DOHH2 (cell line): ENCODE measurements around the gene ENPEP.

ENCODE experiments used
- H3F3A ChIP-seq: fragments of 200-600 bp; sonication (generic), shearing (Covaris generic); 2 replicates; pipeline ENCODE4 v1.6.0; 2016; ENCODE audit warnings: antibody characterized with exemption, mild to moderate bottlenecking; ENCODE audit not compliant: control insufficient read depth, insufficient read depth
- H3K27ac ChIP-seq: fragments of 200-600 bp; sonication (generic); 2 replicates; pipeline ENCODE4 v1.5.1; 2014; ENCODE audit warnings: low read depth, mild to moderate bottlenecking, low read length, moderate library complexity
- H3K27me3 ChIP-seq: fragments of 200-600 bp; sonication (generic); 2 replicates; pipeline ENCODE4 v1.6.1; 2014; ENCODE audit warnings: mild to moderate bottlenecking, low read length, mixed read lengths; ENCODE audit not compliant: control insufficient read depth
- H3K36me3 ChIP-seq: fragments of 200-600 bp; sonication (generic); 2 replicates; pipeline ENCODE4 v1.6.1; 2014; ENCODE audit warnings: mild to moderate bottlenecking, low read length, moderate library complexity, mixed read lengths; ENCODE audit not compliant: control insufficient read depth
- H3K4me1 ChIP-seq: fragments of 200-600 bp; sonication (generic); 2 replicates; pipeline ENCODE4 v1.6.1; 2014; ENCODE audit warnings: mild to moderate bottlenecking, low read length, mixed read lengths; ENCODE audit not compliant: control insufficient read depth
- H3K4me2 ChIP-seq: fragments of 200-600 bp; sonication (generic); 2 replicates; pipeline ENCODE4 v1.6.0; 2014; ENCODE audit warnings: mild to moderate bottlenecking, low read length, moderate library complexity
- H3K4me3 ChIP-seq: fragments of 200-600 bp; sonication (generic); 2 replicates; pipeline ENCODE4 v1.5.1; 2014; ENCODE audit warnings: mild to moderate bottlenecking, low read length, mixed read lengths
- H3K79me2 ChIP-seq: fragments of 200-600 bp; sonication (generic); 2 replicates; pipeline ENCODE4 v1.6.1; 2014; ENCODE audit warnings: mild to moderate bottlenecking, low read length, mixed read lengths; ENCODE audit not compliant: control insufficient read depth
- H3K9me2 ChIP-seq: fragments of 200-600 bp; sonication (generic); replicated peaks from 2 replicates; pipeline ENCODE4 v1.6.1; 2014; ENCODE audit warnings: mild to moderate bottlenecking, low read length, mixed read lengths; ENCODE audit not compliant: control insufficient read depth
- H3K9me3 ChIP-seq: fragments of 200-600 bp; sonication (generic); 2 replicates; pipeline ENCODE4 v1.6.1; 2014; ENCODE audit warnings: antibody characterized with exemption, low read length, mixed read lengths; ENCODE audit not compliant: control insufficient read depth, insufficient read depth
- H4K20me1 ChIP-seq: fragments of 200-600 bp; sonication (generic); 2 replicates; pipeline ENCODE4 v1.6.0; 2014; ENCODE audit warnings: low read depth, mild to moderate bottlenecking, antibody characterized with exemption, low read length, moderate library complexity; ENCODE audit not compliant: control insufficient read depth, insufficient read depth
- EZH2phosphoT487 ChIP-seq: fragments of 200-600 bp; sonication (generic); IDR thresholded peaks from 2 replicates; pipeline ENCODE4 v1.6.1; 2017; ENCODE audit warnings: borderline replicate concordance, mild to moderate bottlenecking, antibody characterized with exemption, low read length, moderate library complexity, mixed read lengths
- TF ChIP-seq, protein P1 (sequence below): fragments of 200-600 bp; sonication (generic); IDR thresholded peaks from one replicate; pipeline ENCODE4 v1.5.1; 2014; ENCODE audit warnings: antibody characterized with exemption, mild to moderate bottlenecking, low read depth, low read length; ENCODE audit not compliant: poor library complexity, severe bottlenecking

The ENPEP gene

DNA sequence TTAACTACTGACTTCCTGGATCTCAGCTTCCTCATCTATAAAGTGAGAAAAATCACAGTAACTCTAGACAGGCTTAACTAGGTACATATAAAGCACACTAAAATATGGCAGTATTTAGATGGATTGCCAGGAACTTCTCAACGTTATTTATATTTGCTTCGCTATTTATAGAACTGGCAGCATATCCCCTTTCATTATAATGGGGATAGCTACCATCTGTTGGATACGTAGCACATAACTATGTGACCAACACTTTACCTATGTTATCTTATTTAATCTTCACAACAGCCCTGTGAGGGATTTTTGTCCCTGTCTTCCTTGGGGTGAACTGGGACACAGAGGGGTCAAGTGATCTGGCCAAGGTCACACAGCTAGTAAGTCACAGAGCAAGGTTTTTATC lies 64.6 kb downstream of the ENPEP start:
- no peaks in the 10 kb centered on the region for H3K36me3 ChIP-seq
- no peaks in the 10 kb centered on the region for H3K27me3 ChIP-seq
- H3K27ac ChIP-seq, result no peak overlapping the region
- no peak overlapping the region for H3K4me3 ChIP-seq
- no peak overlapping the region for H3K4me2 ChIP-seq
- H3K9me3 ChIP-seq, result no peaks in the 10 kb centered on the region
- TF ChIP-seq, protein P1, sequence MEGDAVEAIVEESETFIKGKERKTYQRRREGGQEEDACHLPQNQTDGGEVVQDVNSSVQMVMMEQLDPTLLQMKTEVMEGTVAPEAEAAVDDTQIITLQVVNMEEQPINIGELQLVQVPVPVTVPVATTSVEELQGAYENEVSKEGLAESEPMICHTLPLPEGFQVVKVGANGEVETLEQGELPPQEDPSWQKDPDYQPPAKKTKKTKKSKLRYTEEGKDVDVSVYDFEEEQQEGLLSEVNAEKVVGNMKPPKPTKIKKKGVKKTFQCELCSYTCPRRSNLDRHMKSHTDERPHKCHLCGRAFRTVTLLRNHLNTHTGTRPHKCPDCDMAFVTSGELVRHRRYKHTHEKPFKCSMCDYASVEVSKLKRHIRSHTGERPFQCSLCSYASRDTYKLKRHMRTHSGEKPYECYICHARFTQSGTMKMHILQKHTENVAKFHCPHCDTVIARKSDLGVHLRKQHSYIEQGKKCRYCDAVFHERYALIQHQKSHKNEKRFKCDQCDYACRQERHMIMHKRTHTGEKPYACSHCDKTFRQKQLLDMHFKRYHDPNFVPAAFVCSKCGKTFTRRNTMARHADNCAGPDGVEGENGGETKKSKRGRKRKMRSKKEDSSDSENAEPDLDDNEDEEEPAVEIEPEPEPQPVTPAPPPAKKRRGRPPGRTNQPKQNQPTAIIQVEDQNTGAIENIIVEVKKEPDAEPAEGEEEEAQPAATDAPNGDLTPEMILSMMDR, result no peak
- no peak for TF ChIP-seq EZH2phosphoT487
- H3F3A ChIP-seq, result no peaks in the 10 kb centered on the region
- no peaks in the 10 kb centered on the region for H3K4me1 ChIP-seq
- H3K9me2 ChIP-seq, result no peaks in the 10 kb centered on the region
- no peaks in the 10 kb centered on the region for H4K20me1 ChIP-seq
- H3K79me2 ChIP-seq, result no peaks in the 10 kb centered on the region

DNA sequence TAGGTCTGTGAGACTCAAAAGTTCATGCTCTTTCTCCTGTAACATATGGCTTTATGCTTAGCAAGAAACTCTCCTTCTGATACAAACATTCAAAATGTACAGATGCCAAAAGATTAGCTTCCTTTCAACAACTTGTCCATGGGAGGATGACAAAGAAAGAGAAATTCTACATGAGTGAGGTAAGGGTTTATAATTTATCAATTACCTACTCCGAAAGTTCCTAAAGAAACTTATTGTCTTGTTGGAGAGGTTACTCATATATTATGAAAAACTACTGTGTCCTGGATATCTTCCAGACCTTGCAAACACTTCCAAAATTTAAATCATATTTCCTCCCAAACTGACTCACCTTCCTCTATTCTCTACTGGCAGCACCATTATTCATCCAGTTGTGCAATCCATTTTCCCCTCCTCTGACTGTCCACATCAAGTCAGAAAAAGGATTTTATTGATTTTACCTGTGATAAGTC lies 65.1 kb downstream of the ENPEP start:
- no peaks in the 10 kb centered on the region for H3K79me2 ChIP-seq
- H3K36me3 ChIP-seq, result no peaks in the 10 kb centered on the region
- H3K4me1 ChIP-seq, result no peaks in the 10 kb centered on the region
- H3K9me2 ChIP-seq, result no peaks in the 10 kb centered on the region
- H4K20me1 ChIP-seq, result no peaks in the 10 kb centered on the region
- no peaks in the 10 kb centered on the region for H3K27me3 ChIP-seq
- no peak overlapping the region for H3K4me2 ChIP-seq
- no peak overlapping the region for H3K4me3 ChIP-seq
- TF ChIP-seq, protein P1, result no peak
- no peak for TF ChIP-seq EZH2phosphoT487
- no peaks in the 10 kb centered on the region for H3F3A ChIP-seq
- H3K27ac ChIP-seq, result no peak overlapping the region
- no peaks in the 10 kb centered on the region for H3K9me3 ChIP-seq

DNA sequence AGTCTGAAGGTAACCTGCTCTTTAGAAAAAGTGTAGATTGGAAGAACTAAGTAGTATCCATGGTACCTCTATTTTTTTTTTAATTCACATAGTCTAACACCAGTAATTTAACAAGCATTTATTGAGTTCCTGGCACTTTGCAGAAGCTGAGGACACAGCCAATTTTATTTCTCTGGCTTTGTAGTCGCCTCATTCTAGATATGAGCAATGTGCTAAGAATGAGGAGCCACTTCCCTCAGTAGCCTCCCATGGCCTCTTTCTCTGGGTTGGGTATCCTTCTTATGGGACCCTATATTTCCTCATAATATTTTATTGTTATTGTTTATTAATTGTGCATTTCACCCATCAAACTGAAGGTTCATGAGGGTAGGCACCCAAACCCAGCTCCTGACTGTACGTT lies 67.6 kb downstream of the ENPEP start:
- no peaks in the 10 kb centered on the region for H3K79me2 ChIP-seq
- no peaks in the 10 kb centered on the region for H3K36me3 ChIP-seq
- H3K9me3 ChIP-seq, result no peaks in the 10 kb centered on the region
- H3K27ac ChIP-seq, result no peak overlapping the region
- H3K27me3 ChIP-seq, result no peaks in the 10 kb centered on the region
- TF ChIP-seq, protein P1, result no peak
- no peak for TF ChIP-seq EZH2phosphoT487
- no peaks in the 10 kb centered on the region for H3K9me2 ChIP-seq
- H4K20me1 ChIP-seq, result no peaks in the 10 kb centered on the region
- no peaks in the 10 kb centered on the region for H3K4me1 ChIP-seq
- H3F3A ChIP-seq, result no peaks in the 10 kb centered on the region
- no peak overlapping the region for H3K4me3 ChIP-seq
- H3K4me2 ChIP-seq, result no peak overlapping the region

DNA sequence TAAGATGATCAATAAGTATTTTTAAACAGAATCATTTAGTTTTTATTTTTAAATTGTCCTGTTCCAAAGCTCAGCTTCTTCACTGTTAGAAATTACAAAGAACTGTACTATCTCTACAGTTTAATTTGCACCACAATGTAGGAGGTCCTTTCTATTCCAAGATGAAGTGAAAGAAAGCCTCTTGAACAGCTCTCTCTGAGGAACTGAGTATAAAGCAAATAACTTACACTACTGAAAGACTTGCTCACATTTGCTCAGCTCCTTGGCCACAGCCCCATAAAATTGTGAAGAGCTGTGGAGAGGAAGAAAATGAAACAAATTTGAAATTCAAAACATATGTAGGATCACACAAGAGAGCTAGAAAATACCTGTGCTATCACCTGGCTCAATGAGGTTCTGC lies 68.6 kb downstream of the ENPEP start:
- no peaks in the 10 kb centered on the region for H3F3A ChIP-seq
- no peaks in the 10 kb centered on the region for H3K36me3 ChIP-seq
- H3K27ac ChIP-seq, result no peak overlapping the region
- no peak for TF ChIP-seq EZH2phosphoT487
- TF ChIP-seq, protein P1, result no peak
- H3K27me3 ChIP-seq, result no peaks in the 10 kb centered on the region
- H4K20me1 ChIP-seq, result no peaks in the 10 kb centered on the region
- H3K4me1 ChIP-seq, result no peaks in the 10 kb centered on the region
- no peak overlapping the region for H3K4me2 ChIP-seq
- no peaks in the 10 kb centered on the region for H3K9me2 ChIP-seq
- no peaks in the 10 kb centered on the region for H3K9me3 ChIP-seq
- no peaks in the 10 kb centered on the region for H3K79me2 ChIP-seq
- no peak overlapping the region for H3K4me3 ChIP-seq
